Testis (tissue), 3 donors: ENCODE data around the gene MYOCD. TPM values are rescaled to one million over a fixed set of nuclear protein-coding genes. Genes with fewer than 3 reads are reported as not detected.

Experiments
- DNase-seq: peaks from one replicate; pipeline ENCODE4 v3.0.0-alpha.2; 2019
- H3K27ac ChIP-seq, 2 donors: fragments of 200-600 bp; sonication (generic); one replicate each; pipeline ENCODE4 v1.5.1; 2019
- H3K27me3 ChIP-seq: fragments of 200-600 bp; sonication (generic); one replicate; pipeline ENCODE4 v1.5.1; 2019
- H3K36me3 ChIP-seq: fragments of 200-600 bp; sonication (generic); one replicate; pipeline ENCODE4 v1.5.1; 2017; ENCODE audit warnings: low read depth; ENCODE audit errors: missing control alignments
- H3K4me1 ChIP-seq: fragments of 200-600 bp; sonication (generic); one replicate; pipeline ENCODE4 v1.5.1; 2019
- H3K4me3 ChIP-seq, 2 donors: fragments of 200-600 bp; sonication (generic); one replicate each; pipeline ENCODE4 v1.5.1; 2017 to 2019
- H3K9me3 ChIP-seq: fragments of 200-600 bp; sonication (generic); one replicate; pipeline ENCODE4 v1.5.1; 2017
- CTCF ChIP-seq, 3 experiments: fragments of 450-650 bp in 2 of 3; fragments of 200-600 bp in 1 of 3; sonication (generic) in 1 of 3; IDR thresholded peaks; one replicate each; pipeline ENCODE4 v1.5.1; 2016 to 2019; ENCODE audit warnings: antibody characterized with exemption in 3 of 3, mild to moderate bottlenecking in 2 of 3, moderate library complexity in 1 of 3
- POLR2A ChIP-seq: fragments of 450-650 bp; IDR thresholded peaks from one replicate; pipeline ENCODE4 v1.6.1; 2017; ENCODE audit warnings: antibody characterized with exemption, mild to moderate bottlenecking, moderate library complexity
- WGBS, 2 donors: methylation state at CpG; one replicate each; pipeline ENCODE4 v1.1.5; 2018; 5-methylcytosine and 5-hydroxymethylcytosine counted together
- intact Hi-C: fragments of 100-400 bp; cut with DNase I; formaldehyde crosslinking; loops from one replicate; pipeline ENCODE4 v1.15.1; 2023; ENCODE audit warnings: low total_unique reads
- polyA plus RNA-seq: library from polyadenylated mRNA; stranded (reverse); fragments of 350-450 nt; fragmentation: Illumina TruSeq; extraction: RNeasy Lipid Tissue Mini Kit (QIAGEN cat#74804); gene quantifications from one replicate; pipeline ENCODE4 v1.2.3, GENCODE V29; 2014; ENCODE audit warnings: low read depth, low replicate concordance; ENCODE audit not compliant: insufficient read depth
- total RNA-seq, 2 donors: library from RNA; depleted of rRNA; stranded (reverse); fragments of >200 nt; gene quantifications; one replicate each; pipeline ENCODE4 v1.2.3, GENCODE V29; 2016

Gene MYOCD
- total and polyA plus RNA-seq, 3 donors from 2014 or later = 7.3 to 13.3 (median 7.6) TPM

DNA sequence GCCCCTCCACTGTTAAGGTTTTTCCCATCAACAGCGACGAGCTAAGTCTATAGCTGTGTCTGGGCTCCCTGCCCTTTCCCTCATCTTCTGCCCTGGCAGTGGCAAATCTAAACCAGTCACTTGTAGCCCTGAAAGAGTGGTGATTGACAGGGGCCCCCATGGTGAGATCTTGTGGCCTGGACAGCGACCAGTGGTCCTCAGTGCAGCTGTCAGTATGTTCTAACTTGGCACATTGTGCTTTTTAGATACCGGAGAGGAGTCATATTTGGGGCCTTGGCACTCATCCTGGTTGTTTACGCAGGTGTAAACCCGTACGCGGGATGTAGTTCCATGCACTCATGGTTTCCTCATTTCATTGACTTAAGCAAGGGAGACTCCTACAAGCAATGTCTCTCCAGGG, 66.1 kb downstream of the MYOCD start:
- TF ChIP-seq POLR2A (no peak), CTCF (IDR thresholded peaks at IDR 0.05) (no peak)
- H3K27ac ChIP-seq = peak overlapping the region in 1 of 2 donors; percentile 5
- H3K36me3 ChIP-seq = no peaks in the 10 kb centered on the region
- DNase-seq = no peak
- H3K4me1 ChIP-seq = peaks cover 12% of the 10 kb centered on the region
- no peaks in the 10 kb centered on the region for H3K27me3 ChIP-seq
- no peak overlapping the region for H3K4me3 ChIP-seq
- H3K9me3 ChIP-seq = no peaks in the 10 kb centered on the region
- intact Hi-C loops = no loop called here
- WGBS, 2 donors = 87 to 91% methylated on average over 8 of the region's 8 CpGs

GRCh38 chr17:12732366-12732765, 66.7 kb downstream of the MYOCD start:
- no peaks in the 10 kb centered on the region for H3K27me3 ChIP-seq
- 93 to 95% methylated on average over 8 of the region's 8 CpGs for WGBS, 2 donors
- DNase-seq = no peak
- intact Hi-C loops = no loop called here
- no peak overlapping the region for H3K4me3 ChIP-seq
- no peaks in the 10 kb centered on the region for H3K9me3 ChIP-seq
- H3K4me1 ChIP-seq = peaks cover 12% of the 10 kb centered on the region
- no peak overlapping the region for H3K27ac ChIP-seq
- H3K36me3 ChIP-seq = no peaks in the 10 kb centered on the region
- TF ChIP-seq POLR2A (no peak), CTCF (IDR thresholded peaks at IDR 0.05) (no peak)

GRCh38 chr17:12734926-12735325, 69.2 kb downstream of the MYOCD start:
- no peak for TF ChIP-seq CTCF (IDR thresholded peaks at IDR 0.05)
- TF ChIP-seq POLR2A = no peak
- peak; percentile 30 for DNase-seq
- 40 to 61% methylated on average over 7 of the region's 7 CpGs for WGBS, 2 donors

DNA sequence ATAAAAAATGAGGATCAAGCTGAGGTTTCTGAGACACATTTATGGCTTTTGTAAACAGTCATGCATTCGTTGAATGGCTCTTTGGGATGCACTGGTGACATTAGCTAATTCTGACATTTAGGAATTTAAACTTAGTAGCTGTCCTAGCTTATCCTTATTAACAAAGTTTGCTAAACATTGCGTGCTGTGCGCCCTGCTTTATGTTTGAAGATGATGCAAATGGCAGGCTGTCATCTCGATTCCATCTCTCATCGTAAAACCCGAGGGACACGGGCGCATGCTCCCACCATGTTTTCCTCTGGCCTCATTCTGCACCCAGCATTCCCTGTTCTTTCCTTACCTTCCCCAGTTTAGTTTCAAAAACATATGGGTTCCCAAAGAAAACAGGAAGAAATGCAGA, 69.8 kb downstream of the MYOCD start:
- no peak for TF ChIP-seq CTCF (IDR thresholded peaks at IDR 0.05)
- no peak for TF ChIP-seq POLR2A
- Histone ChIP-seq H3K4me1 (peaks cover 12% of the 10 kb centered on the region), H3K36me3 (no peaks in the 10 kb centered on the region), H3K9me3 (no peaks in the 10 kb centered on the region), H3K27me3 (no peaks in the 10 kb centered on the region), H3K4me3 (no peak overlapping the region), H3K27ac (no peak overlapping the region)
- 78 to 83% methylated on average over 8 of the region's 8 CpGs for WGBS, 2 donors
- DNase-seq = no peak
- intact Hi-C loops = no loop called here

More at GRCh38 chr17:12734926-12735325, 69.2 kb downstream of the MYOCD start:
- intact Hi-C loops = no loop called here
- no peak overlapping the region for H3K27ac ChIP-seq
- no peak overlapping the region for H3K4me3 ChIP-seq
- H3K27me3 ChIP-seq = no peaks in the 10 kb centered on the region
- no peaks in the 10 kb centered on the region for H3K36me3 ChIP-seq
- peaks cover 12% of the 10 kb centered on the region for H3K4me1 ChIP-seq
- no peaks in the 10 kb centered on the region for H3K9me3 ChIP-seq

DNA sequence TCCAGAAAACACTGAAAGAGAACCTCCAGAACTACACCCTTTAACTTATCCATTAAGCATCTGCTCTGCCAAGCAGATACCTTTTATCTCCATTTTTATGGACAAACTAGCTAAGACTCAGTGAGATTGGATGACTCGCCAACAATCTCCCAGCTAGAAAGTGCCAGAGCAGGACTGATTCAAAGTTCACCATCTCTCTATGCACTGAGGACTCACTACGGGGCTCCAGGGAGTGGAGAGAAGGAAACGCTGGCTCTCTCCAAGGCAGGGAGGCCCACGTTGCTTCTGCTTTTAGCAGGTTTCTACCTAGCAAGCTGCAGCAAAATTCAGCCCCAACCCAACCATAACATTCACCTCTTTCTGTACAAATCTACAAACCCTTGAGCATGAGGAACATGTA, 70.8 kb downstream of the MYOCD start:
- WGBS, 2 donors = 81 to 90% methylated on average over 4 of the region's 4 CpGs
- intact Hi-C loops = no loop called here

More for the DNA sequence above, 70.8 kb downstream of the MYOCD start:
- no peak for TF ChIP-seq CTCF (IDR thresholded peaks at IDR 0.05)
- TF ChIP-seq POLR2A = no peak
- Histone ChIP-seq H3K36me3 (no peaks in the 10 kb centered on the region), H3K4me1 (peaks cover 7% of the 10 kb centered on the region), H3K27me3 (no peaks in the 10 kb centered on the region), H3K27ac (no peak overlapping the region), H3K4me3 (no peak overlapping the region), H3K9me3 (no peaks in the 10 kb centered on the region)
- no peak for DNase-seq
